Thyroid gland (tissue), 4 donors: ENCODE data around the gene PSMG4.

Experiments
- CTCF ChIP-seq, 6 experiments: fragments of 200-600 bp in 3 of 6; fragments of 450-650 bp in 3 of 6; sonication (generic) in 3 of 6; IDR thresholded peaks; one replicate each; pipeline ENCODE4 v1.5.1; 2016 to 2019; ENCODE audit warnings: antibody characterized with exemption in 6 of 6, mild to moderate bottlenecking in 2 of 6, inconsistent platforms in 1 of 6, moderate library complexity in 1 of 6
- POLR2A ChIP-seq, 2 donors: fragments of 450-650 bp; IDR thresholded peaks; one replicate each; pipeline ENCODE4 v1.6.1; 2017; ENCODE audit warnings: antibody characterized with exemption in 2 of 2, mild to moderate bottlenecking in 2 of 2, moderate library complexity in 1 of 2

- TF ChIP-seq POLR2A (IDR thresholded peaks at IDR 0.05) (no peak), CTCF (IDR thresholded peaks at IDR 0.05) (no peak)
These were observed 23.1 kb downstream of the PSMG4 start for GRCh38 chr6:3281631-3282475.
